PC-9 (cell line): ENCODE measurements around the gene SCGB3A2. TPM values are rescaled to one million over a fixed set of nuclear protein-coding genes. Genes with fewer than 3 reads are reported as not detected.

Source experiments
- BruUV-seq: library from RNA; stranded (reverse); fragments of 400-500 nt; replicated peaks from 2 replicates; lab custom pipeline; 2021; lab: Mats Ljungman, UMichigan
- CTCF ChIA-PET: fragments of 300-600 bp; sonication (Branson Sonifier 250); formaldehyde crosslinking; loops from one replicate; lab custom pipeline; 2022; ENCODE audit warnings: antibody characterized with exemption; lab: Charles Lee
- POLR2A ChIA-PET: fragments of 300-600 bp; sonication (Branson Sonifier 250); formaldehyde crosslinking; loops from one replicate; lab custom pipeline; 2022; ENCODE audit warnings: antibody characterized with exemption; ENCODE audit not compliant: unreplicated experiment; lab: Charles Lee
- DNase-seq, 2 experiments: peaks; one replicate each; pipeline versions ENCODE4 v3.0.0 to v3.0.0-alpha.2; 2015 to 2022; ENCODE audit warnings: mixed read lengths in 1 of 2
- H2AFZ ChIP-seq: fragments of 200-600 bp; sonication (generic); 2 replicates; pipeline ENCODE4 v1.8.1; 2017; ENCODE audit warnings: antibody characterized with exemption
- H3F3A ChIP-seq: fragments of 200-600 bp; sonication (generic); 2 replicates; pipeline ENCODE4 v1.8.1; 2017; ENCODE audit warnings: antibody characterized with exemption, mild to moderate bottlenecking, low read depth; ENCODE audit not compliant: insufficient read depth
- H3K27ac ChIP-seq: fragments of 200-600 bp; sonication (generic); 2 replicates; pipeline ENCODE4 v1.6.1; 2016; ENCODE audit warnings: mixed run types
- H3K27me3 ChIP-seq: fragments of 200-600 bp; sonication (generic); 2 replicates; pipeline ENCODE4 v1.6.1; 2016; ENCODE audit warnings: low read depth, mixed run types; ENCODE audit not compliant: insufficient read depth
- H3K36me3 ChIP-seq: fragments of 200-600 bp; sonication (generic); 2 replicates; pipeline ENCODE4 v1.6.1; 2016; ENCODE audit warnings: low read depth, mixed run types
- H3K4me1 ChIP-seq: fragments of 200-600 bp; sonication (generic); replicated peaks from 2 replicates; pipeline ENCODE4 v1.6.1; 2016; ENCODE audit warnings: mixed run types; ENCODE audit not compliant: insufficient read depth
- H3K4me2 ChIP-seq: fragments of 200-600 bp; sonication (generic); 2 replicates; pipeline ENCODE4 v1.6.1; 2017; ENCODE audit warnings: mixed run types
- H3K4me3 ChIP-seq: fragments of 200-600 bp; sonication (generic); 2 replicates; pipeline ENCODE4 v1.6.1; 2016; ENCODE audit warnings: mixed run types
- H3K79me2 ChIP-seq: fragments of 200-600 bp; sonication (generic); 2 replicates; pipeline ENCODE4 v1.6.1; 2017; ENCODE audit warnings: low read depth, mixed run types
- H3K9me2 ChIP-seq: fragments of 200-600 bp; sonication (generic); 2 replicates; pipeline ENCODE4 v1.8.1; 2017; ENCODE audit warnings: mild to moderate bottlenecking; ENCODE audit not compliant: insufficient read depth
- H3K9me3 ChIP-seq: fragments of 200-600 bp; sonication (generic); 2 replicates; pipeline ENCODE4 v1.8.1; 2016; ENCODE audit warnings: low read depth; ENCODE audit not compliant: insufficient read depth
- H4K20me1 ChIP-seq: fragments of 200-600 bp; sonication (generic); 2 replicates; pipeline ENCODE4 v1.8.1; 2017; ENCODE audit not compliant: insufficient read depth
- CTCF ChIP-seq: fragments of 200-600 bp; sonication (generic); conservative IDR thresholded peaks from 2 replicates; pipeline ENCODE4 v1.6.1; 2017; ENCODE audit warnings: mixed run types, antibody characterized with exemption, mild to moderate bottlenecking, moderate library complexity
- EZH2 ChIP-seq: fragments of 200-600 bp; sonication (generic); IDR thresholded peaks from 2 replicates; pipeline ENCODE4 v1.8.0; 2017; ENCODE audit warnings: antibody characterized with exemption, low read depth
- intact Hi-C: fragments of 100-400 bp; cut with micrococcal nuclease; formaldehyde crosslinking; loops from one replicate; pipeline ENCODE4 v1.10.0; 2022; ENCODE audit not compliant: unreplicated experiment
- total RNA-seq: library from RNA; stranded (reverse); gene quantifications from 2 replicates; pipeline ENCODE4 v1.2.3, GENCODE V29; 2021

Gene SCGB3A2
- total RNA-seq, 1 experiment from 2014 or later, result not detected

- Histone ChIP-seq H3K27ac (no peak overlapping the region), H2AFZ (no peak overlapping the region), H3K4me2 (no peak overlapping the region), H3K4me3 (no peak overlapping the region), H3K36me3 (0 out of 2 replicates have a peak, but pooled peaks cover 9% of the 10 kb centered on the region), H3K27me3 (no peaks in the 10 kb centered on the region), H4K20me1 (no peaks in the 10 kb centered on the region), H3K9me3 (0 out of 2 replicates have a peak, but pooled peaks cover 7% of the 10 kb centered on the region), H3K79me2 (no peaks in the 10 kb centered on the region), H3F3A (peaks cover 6% of the 10 kb centered on the region; the same call in 1 of the 2 replicates), H3K9me2 (no peaks in the 10 kb centered on the region), H3K4me1 (peaks cover 36% of the 10 kb centered on the region)
- ChIA-PET CTCF (no interaction called here), POLR2A (no interaction called here)
- no peak for DNase-seq
- TF ChIP-seq EZH2 (no peak), CTCF (no peak)
- intact Hi-C loops, result no loop called here
- TSS peak; percentile 5 for BruUV-seq
These were observed 25.6 kb downstream of the SCGB3A2 start for GRCh38 chr5:147904110-147904509.

- Histone ChIP-seq H2AFZ (peak within 1 kb of the TSS; percentile 10; the same call in 1 of the 2 replicates), H3F3A (no peaks in the 10 kb centered on the region; the same call in 1 of the 2 replicates), H3K79me2 (no peaks in the 10 kb centered on the region), H3K9me3 (no peaks in the 10 kb centered on the region), H3K27ac (peak within 1 kb of the TSS; percentile 21; the same call in 1 of the 2 replicates), H3K4me1 (peaks cover 24% of the 10 kb centered on the region), H4K20me1 (no peaks in the 10 kb centered on the region), H3K9me2 (no peaks in the 10 kb centered on the region), H3K4me2 (peak within 1 kb of the TSS; percentile 54), H3K4me3 (no peak within 1 kb of the TSS), H3K36me3 (no peaks in the 10 kb centered on the region), H3K27me3 (no peaks in the 10 kb centered on the region)
- peak in 1 of 2 experiments; percentile 69 for DNase-seq
- ChIA-PET POLR2A (no interaction called here), CTCF (interaction anchor here (1.0 kb wide), 1 partner anchor 19 kb away, joined by 3 read pairs; no protein-coding TSS in a partner anchor)
- no TSS peak for BruUV-seq
- intact Hi-C loops, result no loop called here
- no peak for TF ChIP-seq CTCF
These were observed 28.0 kb downstream of the SCGB3A2 start, which contains the start of gene C5orf46 for GRCh38 chr5:147906326-147907095. Gene C5orf46, minus strand, starts transcription at chr5:147906538. Its CDS starts 37 bp downstream, at chr5:147906501.

- H3K36me3 ChIP-seq, result no peaks in the 10 kb centered on the region
- intact Hi-C loops, result no loop called here
- H3K9me3 ChIP-seq, result no peaks in the 10 kb centered on the region
- BruUV-seq, result no TSS peak
- H3K4me2 ChIP-seq, result no peak overlapping the region
- no peak for DNase-seq
- no peaks in the 10 kb centered on the region for H3K79me2 ChIP-seq
- no peaks in the 10 kb centered on the region for H3K27me3 ChIP-seq
- no peaks in the 10 kb centered on the region for H3F3A ChIP-seq
- no peak overlapping the region for H2AFZ ChIP-seq
- CTCF ChIA-PET, result no interaction called here
- no peaks in the 10 kb centered on the region for H4K20me1 ChIP-seq
- peaks cover 13% of the 10 kb centered on the region for H3K4me1 ChIP-seq
- H3K4me3 ChIP-seq, result no peak overlapping the region
- TF ChIP-seq CTCF (no peak), EZH2 (no peak)
- POLR2A ChIA-PET, result no interaction called here
- no peak overlapping the region for H3K27ac ChIP-seq
- no peaks in the 10 kb centered on the region for H3K9me2 ChIP-seq
These were observed 32.9 kb downstream of the SCGB3A2 start for GRCh38 chr5:147911427-147911826.
